Activated CD4-positive, alpha-beta memory T cell treated with anti-CD3 and anti-CD28 coated beads for 36 hours (primary cell): ENCODE measurements around the gene SNTG2. TPM values are rescaled to one million over a fixed set of nuclear protein-coding genes. Genes with fewer than 3 reads are reported as not detected.

ENCODE experiments used
- CTCF ChIA-PET: fragments of 350-600 bp; sonication (Branson Sonifier 250); formaldehyde crosslinking; loops from one replicate; lab custom pipeline; 2021; ENCODE audit warnings: antibody characterized with exemption, inconsistent platforms; lab: Charles Lee
- POLR2A ChIA-PET: fragments of 350-600 bp; sonication (Branson Sonifier 250); formaldehyde crosslinking; loops from one replicate; lab custom pipeline; 2021; ENCODE audit warnings: antibody characterized with exemption; lab: Charles Lee
- DNase-seq: peaks from one replicate; pipeline ENCODE4 v3.0.0-alpha.2; 2020
- H3K27ac Mint-ChIP-seq: one replicate; pipeline ENCODE4 v1.8.0; 2021; ENCODE audit warnings: mixed read lengths
- H3K27me3 Mint-ChIP-seq: one replicate; pipeline ENCODE4 v1.8.0; 2021; ENCODE audit warnings: mixed read lengths
- H3K36me3 Mint-ChIP-seq: one replicate; pipeline ENCODE4 v1.8.0; 2021; ENCODE audit warnings: mixed read lengths
- H3K4me1 Mint-ChIP-seq: one replicate; pipeline ENCODE4 v1.8.0; 2021; ENCODE audit warnings: low read depth, mixed read lengths
- H3K4me3 Mint-ChIP-seq: one replicate; pipeline ENCODE4 v1.8.0; 2021; ENCODE audit warnings: mild to moderate bottlenecking, mixed read lengths
- H3K9me3 Mint-ChIP-seq: one replicate; pipeline ENCODE4 v1.8.0; 2021; ENCODE audit warnings: mixed read lengths
- intact Hi-C: fragments of 100-400 bp; cut with micrococcal nuclease; formaldehyde crosslinking; loops from one replicate; pipeline ENCODE4 v1.15.1; 2023
- total RNA-seq, 2 experiments: library from RNA; stranded (reverse); gene quantifications; one replicate each; pipeline ENCODE4 v1.2.3, GENCODE V29; 2021

Gene SNTG2
- total RNA-seq, 2 experiments from 2014 or later = 0.67 to 0.94 TPM

DNA sequence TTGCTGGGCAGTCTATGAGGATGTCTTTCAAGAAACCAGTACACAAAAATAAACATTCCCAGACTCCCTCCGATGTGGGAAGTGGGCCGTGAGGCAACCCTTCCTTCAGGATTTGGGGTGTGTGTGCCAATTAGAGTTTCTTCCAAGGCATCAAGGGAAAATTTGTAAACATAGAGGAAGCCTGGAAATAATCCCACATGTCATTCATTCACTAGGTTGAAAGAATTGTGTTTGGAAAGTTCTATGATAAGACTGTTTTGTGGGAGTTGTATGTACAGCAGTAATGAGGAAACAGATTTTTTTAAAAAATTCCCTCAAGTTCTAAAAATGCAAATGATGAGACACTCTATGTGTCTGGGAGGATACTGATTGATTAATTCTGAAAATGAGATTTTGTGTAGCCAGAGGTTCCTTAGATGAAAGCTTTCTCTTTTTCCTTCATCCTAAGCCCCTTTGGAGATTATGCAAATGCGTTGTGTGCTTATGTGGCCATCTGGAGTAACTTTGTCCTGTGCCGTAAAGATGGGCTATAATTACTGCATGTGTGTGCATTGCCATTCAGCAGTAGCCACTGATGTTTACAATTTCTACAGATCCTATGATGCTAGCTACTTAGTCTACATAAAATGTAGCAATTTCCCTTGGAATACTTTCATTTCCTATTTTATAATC is 354.8 kb downstream of the SNTG2 start:
- no peak overlapping the region for H3K27ac Mint-ChIP-seq
- CTCF ChIA-PET = no interaction called here
- no peak for DNase-seq
- POLR2A ChIA-PET = no interaction called here
- H3K27me3 Mint-ChIP-seq = no peaks in the 10 kb centered on the region
- peaks cover 11% of the 10 kb centered on the region for H3K4me1 Mint-ChIP-seq
- H3K4me3 Mint-ChIP-seq = no peak overlapping the region
- H3K36me3 Mint-ChIP-seq = no peaks in the 10 kb centered on the region
- intact Hi-C loops = no loop called here
- H3K9me3 Mint-ChIP-seq = no peaks in the 10 kb centered on the region

DNA sequence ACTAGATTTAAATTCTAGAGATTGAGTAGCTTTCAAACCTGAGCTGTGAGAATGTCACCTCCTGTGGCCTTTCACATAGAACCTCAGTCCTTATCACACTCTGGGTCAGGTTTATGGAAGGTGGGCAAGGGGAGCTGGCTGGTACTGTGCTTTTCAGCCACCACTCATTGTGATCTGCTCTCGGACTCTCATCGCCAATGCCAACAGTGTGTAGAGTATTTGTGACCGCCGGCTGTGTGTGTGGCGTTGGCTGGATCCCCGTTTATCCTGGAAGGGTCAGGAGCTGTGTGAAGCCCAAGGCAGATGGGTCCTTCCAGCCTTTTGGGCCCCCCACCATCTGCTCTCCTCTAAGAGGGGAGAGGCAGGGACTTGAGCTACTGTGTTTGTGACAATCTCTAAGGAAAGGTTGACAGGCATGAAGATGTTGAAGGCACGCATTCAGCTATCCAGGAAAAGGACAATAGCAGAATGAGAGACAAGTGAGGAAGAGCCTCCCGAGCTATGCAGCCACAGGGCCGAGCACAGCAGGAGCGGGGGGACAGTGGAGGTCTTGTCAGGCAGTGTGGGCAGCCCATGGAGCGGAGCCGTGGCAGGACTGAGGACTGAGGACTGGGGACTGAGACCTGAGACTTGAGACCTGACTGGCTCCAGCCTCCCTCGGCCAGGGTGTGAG is 355.5 kb downstream of the SNTG2 start:
- DNase-seq = no peak
- no peaks in the 10 kb centered on the region for H3K27me3 Mint-ChIP-seq
- POLR2A ChIA-PET = no interaction called here
- CTCF ChIA-PET = no interaction called here
- no peak overlapping the region for H3K27ac Mint-ChIP-seq
- no peaks in the 10 kb centered on the region for H3K9me3 Mint-ChIP-seq
- intact Hi-C loops = no loop called here
- H3K36me3 Mint-ChIP-seq = no peaks in the 10 kb centered on the region
- no peak overlapping the region for H3K4me3 Mint-ChIP-seq
- peaks cover 11% of the 10 kb centered on the region for H3K4me1 Mint-ChIP-seq

DNA sequence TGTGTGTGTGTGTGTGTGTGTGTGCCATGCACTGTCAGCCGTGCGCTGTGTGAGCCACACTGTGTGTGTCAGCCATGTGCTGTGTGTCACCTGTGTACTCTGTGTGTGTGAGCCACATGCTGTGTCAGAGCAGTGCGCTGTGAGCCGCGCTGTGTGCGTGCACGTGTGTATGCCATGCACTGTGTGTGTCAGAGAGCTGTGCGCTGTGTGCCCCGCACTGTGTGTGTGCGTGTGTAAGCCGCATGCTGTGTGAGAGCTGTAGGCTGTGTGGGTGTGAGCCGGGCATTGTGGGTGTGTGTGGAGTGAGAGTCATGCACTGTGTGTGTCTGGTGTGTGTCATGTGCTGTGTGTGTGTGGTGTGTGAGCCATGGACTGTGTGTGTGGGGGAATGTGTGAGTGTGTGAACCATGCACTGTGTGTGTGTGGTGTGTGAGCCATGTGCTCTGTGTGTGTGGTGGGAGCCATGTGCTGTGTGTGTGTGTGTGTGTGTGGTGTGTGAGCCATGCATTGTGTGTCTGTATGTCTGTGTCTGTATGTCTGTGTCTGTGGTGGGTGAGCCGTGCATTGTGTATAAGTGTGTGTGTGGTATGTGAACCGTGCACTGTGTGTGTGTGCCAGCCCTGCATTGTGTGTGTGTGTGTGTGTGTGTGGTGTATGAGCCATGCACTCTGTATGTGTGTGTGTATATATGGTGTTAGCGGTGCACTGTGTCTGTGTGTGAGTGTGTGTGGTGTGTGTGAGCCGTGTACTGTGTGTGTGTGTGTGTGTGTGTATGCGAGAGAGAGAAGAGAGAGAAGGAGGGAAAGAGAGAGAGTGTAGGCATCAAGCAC is 356.3 kb downstream of the SNTG2 start:
- Mint-ChIP-seq H3K27ac (no peak overlapping the region), H3K36me3 (no peaks in the 10 kb centered on the region), H3K27me3 (no peaks in the 10 kb centered on the region), H3K4me3 (no peak overlapping the region), H3K9me3 (no peaks in the 10 kb centered on the region), H3K4me1 (peaks cover 11% of the 10 kb centered on the region)
- ChIA-PET POLR2A (no interaction called here), CTCF (no interaction called here)
- intact Hi-C loops = no loop called here
- DNase-seq = no peak

DNA sequence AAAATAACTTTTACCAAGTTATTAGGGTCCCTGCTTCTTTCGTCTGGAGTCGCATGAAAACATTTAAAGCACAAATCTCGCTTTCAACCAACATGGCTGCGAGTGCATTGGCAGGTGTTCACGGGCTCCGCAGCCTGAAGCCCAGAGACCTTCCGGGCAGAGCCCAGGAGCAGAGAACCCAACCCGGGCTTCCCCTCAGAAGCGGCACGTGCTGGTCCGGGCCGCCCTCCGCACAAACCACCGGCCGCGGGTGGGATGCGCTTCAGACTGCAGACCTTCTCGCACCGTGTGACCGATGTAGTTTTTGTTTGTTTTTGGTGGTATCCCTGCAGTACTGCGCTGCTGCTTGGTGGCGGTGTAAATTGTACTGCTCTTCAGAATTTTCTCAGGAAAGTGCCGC is 357.0 kb downstream of the SNTG2 start:
- no peaks in the 10 kb centered on the region for H3K36me3 Mint-ChIP-seq
- peaks cover 6% of the 10 kb centered on the region for H3K4me1 Mint-ChIP-seq
- no peaks in the 10 kb centered on the region for H3K27me3 Mint-ChIP-seq
- H3K4me3 Mint-ChIP-seq = no peak overlapping the region
- POLR2A ChIA-PET = no interaction called here
- CTCF ChIA-PET = no interaction called here
- no peaks in the 10 kb centered on the region for H3K9me3 Mint-ChIP-seq
- DNase-seq = no peak
- intact Hi-C loops = no loop called here
- H3K27ac Mint-ChIP-seq = no peak overlapping the region

DNA sequence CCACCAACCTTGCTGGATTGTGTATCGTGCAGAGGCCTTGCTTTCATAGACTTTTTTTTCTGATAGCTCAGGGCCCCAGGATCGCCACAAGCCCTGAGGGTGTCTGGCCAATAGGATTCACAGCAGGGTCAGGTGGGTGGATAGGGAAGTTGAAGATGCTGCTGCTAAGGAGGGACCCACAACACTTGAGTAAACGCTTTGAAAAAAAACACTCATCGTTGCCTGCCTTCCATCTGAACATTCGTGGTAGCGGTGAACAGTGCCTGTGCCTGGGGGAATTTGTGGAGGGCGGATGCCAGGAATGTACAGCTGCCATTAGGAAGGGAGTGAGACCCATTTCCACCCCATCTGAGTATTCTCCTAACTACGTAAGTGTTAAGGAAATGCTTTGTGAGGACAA is 358.0 kb downstream of the SNTG2 start:
- H3K27me3 Mint-ChIP-seq = no peaks in the 10 kb centered on the region
- no peak overlapping the region for H3K4me3 Mint-ChIP-seq
- no peak overlapping the region for H3K27ac Mint-ChIP-seq
- no peaks in the 10 kb centered on the region for H3K4me1 Mint-ChIP-seq
- no peaks in the 10 kb centered on the region for H3K9me3 Mint-ChIP-seq
- DNase-seq = no peak
- POLR2A ChIA-PET = no interaction called here
- intact Hi-C loops = no loop called here
- H3K36me3 Mint-ChIP-seq = no peaks in the 10 kb centered on the region
- CTCF ChIA-PET = no interaction called here

DNA sequence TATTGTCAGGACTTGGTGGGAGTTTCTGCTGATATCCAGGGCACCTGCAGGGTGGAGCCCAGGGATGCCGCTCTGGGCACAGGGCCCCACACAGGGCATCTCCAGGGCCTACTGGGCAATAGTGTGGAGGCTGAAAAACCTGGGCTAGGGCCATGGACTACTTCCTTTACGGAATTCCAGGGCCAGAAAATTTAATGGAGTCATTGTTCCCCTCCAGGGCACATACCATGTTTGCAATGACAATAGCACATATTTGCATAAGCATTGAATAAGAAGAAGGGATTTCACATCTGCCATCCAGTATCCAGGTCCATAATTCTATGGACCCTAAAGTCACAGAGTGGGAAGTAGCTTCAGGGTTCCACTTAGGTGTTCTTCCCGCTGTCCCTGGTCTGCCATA is 358.9 kb downstream of the SNTG2 start:
- Mint-ChIP-seq H3K36me3 (no peaks in the 10 kb centered on the region), H3K27me3 (no peaks in the 10 kb centered on the region), H3K4me1 (no peaks in the 10 kb centered on the region), H3K9me3 (no peaks in the 10 kb centered on the region), H3K4me3 (no peak overlapping the region), H3K27ac (no peak overlapping the region)
- CTCF ChIA-PET = no interaction called here
- intact Hi-C loops = no loop called here
- DNase-seq = no peak
- POLR2A ChIA-PET = no interaction called here

DNA sequence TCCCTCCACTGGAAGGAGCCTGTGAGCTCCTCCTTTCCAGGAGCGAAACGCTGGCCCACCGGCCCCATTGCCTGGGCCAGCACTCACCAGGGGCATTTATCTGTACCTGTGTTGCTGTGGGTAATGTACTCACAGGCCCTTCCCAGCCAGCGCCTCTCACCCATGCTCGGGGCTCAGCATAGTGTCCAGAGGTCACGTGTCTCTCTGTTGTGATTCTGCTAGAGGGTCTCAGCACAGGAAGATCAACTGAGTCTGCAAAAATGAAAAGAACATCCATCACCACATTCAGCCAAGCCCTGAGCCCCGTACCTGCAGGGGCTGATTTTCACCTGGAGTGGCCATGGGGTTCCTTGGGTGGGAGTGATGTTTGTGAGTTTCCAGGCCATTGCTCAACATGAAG is 359.6 kb downstream of the SNTG2 start:
- intact Hi-C loops = no loop called here
- no peak for DNase-seq
- Mint-ChIP-seq H3K9me3 (no peaks in the 10 kb centered on the region), H3K27ac (no peak overlapping the region), H3K4me3 (no peak overlapping the region), H3K4me1 (no peaks in the 10 kb centered on the region), H3K27me3 (no peaks in the 10 kb centered on the region), H3K36me3 (no peaks in the 10 kb centered on the region)
- ChIA-PET POLR2A (no interaction called here), CTCF (no interaction called here)

DNA sequence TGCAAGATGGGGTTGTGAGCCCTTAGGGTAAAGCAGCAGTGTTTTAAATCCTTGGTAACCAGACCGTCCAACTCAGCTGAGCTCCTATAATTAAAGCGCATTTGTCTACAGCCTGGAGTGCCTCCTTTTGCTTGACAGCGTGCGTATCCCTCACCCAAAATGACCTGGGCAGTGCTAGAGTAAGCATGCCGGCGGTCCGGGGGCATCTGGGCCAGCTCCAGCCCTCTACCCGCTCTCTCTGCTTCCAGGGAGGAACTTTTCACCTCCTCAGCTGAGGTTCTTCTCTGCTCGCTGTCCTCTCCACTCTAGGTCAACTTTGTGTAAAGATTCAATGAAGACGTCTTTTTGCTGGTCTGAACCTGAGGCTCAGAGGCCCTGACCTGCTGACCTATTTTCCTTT is 360.2 kb downstream of the SNTG2 start:
- Mint-ChIP-seq H3K4me3 (no peak overlapping the region), H3K27me3 (no peaks in the 10 kb centered on the region), H3K4me1 (no peaks in the 10 kb centered on the region), H3K36me3 (no peaks in the 10 kb centered on the region), H3K27ac (no peak overlapping the region), H3K9me3 (no peaks in the 10 kb centered on the region)
- ChIA-PET POLR2A (no interaction called here), CTCF (no interaction called here)
- intact Hi-C loops = no loop called here
- DNase-seq = no peak

DNA sequence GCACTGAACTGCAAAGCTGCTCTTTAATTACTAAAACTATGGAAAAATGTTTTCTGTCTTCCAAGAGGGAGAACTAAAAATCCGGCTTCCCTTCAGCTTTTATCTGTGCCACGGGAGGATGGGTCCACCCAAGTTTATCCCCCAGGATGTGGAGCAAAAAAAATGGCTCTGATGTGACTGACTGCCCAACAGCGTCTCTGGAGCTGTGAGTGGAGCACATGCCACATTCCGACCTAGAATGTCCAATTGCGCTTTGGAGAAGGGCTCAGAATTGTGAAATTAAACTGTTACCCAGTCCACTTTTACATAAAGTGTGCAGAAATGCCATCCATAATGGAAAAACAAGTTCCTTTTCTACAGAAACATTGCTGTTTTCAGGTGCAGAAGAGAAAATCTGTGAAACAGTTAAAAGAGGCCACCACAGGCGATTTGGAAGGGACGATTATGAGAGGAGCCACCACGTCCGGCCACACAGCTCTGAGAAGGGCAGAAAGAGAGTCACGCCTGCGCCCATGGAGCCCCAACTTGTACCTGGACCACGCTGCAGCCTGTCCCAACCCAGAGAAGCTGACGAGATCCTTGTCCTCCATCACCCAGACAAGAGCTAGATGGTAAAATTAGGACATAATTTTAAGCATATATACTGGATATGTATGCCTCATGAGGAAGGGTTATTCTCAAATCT is 362.7 kb downstream of the SNTG2 start:
- Mint-ChIP-seq H3K4me1 (no peaks in the 10 kb centered on the region), H3K27me3 (no peaks in the 10 kb centered on the region), H3K36me3 (no peaks in the 10 kb centered on the region), H3K4me3 (no peak overlapping the region), H3K27ac (no peak overlapping the region), H3K9me3 (no peaks in the 10 kb centered on the region)
- ChIA-PET CTCF (no interaction called here), POLR2A (no interaction called here)
- no peak for DNase-seq
- intact Hi-C loops = no loop called here

DNA sequence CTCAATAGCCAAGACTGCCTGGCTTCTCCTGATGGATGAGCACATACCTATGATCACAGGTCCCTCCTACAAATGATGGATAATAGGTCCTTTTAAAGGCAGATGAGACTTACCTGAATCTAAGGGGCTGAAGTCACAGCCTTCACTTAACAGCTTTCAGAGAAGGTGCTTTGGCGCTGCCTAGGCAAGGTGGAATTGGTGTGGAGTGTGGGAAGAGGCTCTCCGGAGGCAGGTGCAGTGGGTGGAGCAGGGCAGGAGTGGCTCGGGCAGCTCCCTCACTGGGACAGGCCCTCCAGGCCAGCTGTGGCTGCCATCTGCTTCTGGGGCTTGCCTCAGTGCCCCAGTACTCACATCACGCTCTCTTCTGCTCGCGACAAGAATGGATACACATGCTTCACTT is 363.6 kb downstream of the SNTG2 start:
- Mint-ChIP-seq H3K4me3 (no peak overlapping the region), H3K9me3 (no peaks in the 10 kb centered on the region), H3K4me1 (no peaks in the 10 kb centered on the region), H3K27me3 (no peaks in the 10 kb centered on the region), H3K27ac (no peak overlapping the region), H3K36me3 (no peaks in the 10 kb centered on the region)
- DNase-seq = no peak
- ChIA-PET CTCF (no interaction called here), POLR2A (no interaction called here)
- intact Hi-C loops = no loop called here

DNA sequence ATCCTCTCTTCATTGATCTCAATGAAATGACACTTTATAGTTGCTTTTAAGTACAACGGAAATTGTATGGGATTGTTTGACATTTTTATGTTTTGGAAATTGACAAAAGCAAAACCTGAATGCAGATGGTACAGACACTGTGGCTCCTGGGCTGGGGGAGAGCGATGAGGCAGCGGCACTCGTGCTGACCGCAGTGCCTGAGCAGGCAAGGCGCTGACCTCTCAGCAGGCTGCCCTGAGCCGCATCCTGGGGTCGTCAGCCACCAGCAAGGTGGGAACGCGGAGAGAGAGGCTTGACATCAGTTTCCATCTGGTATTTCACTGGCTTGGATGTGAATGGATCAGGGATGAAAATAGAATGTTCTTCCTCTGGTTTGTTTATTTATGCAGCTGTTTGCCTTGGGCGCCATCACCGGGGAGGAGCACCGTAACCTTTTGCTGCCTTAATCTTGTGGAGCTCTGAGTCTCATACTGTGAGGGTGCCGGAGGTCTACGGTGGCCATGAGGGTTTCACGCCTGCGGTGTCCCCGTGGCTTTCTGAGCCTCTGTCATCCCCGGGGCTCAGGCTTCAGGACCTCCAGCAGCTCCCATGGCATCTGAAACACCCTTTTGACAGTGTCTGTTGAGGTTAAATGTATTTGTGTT is 367.8 kb downstream of the SNTG2 start:
- Mint-ChIP-seq H3K36me3 (no peaks in the 10 kb centered on the region), H3K4me1 (no peaks in the 10 kb centered on the region), H3K4me3 (no peak overlapping the region), H3K27me3 (no peaks in the 10 kb centered on the region), H3K27ac (no peak overlapping the region), H3K9me3 (no peaks in the 10 kb centered on the region)
- no peak for DNase-seq
- ChIA-PET CTCF (no interaction called here), POLR2A (no interaction called here)
- intact Hi-C loops = no loop called here

DNA sequence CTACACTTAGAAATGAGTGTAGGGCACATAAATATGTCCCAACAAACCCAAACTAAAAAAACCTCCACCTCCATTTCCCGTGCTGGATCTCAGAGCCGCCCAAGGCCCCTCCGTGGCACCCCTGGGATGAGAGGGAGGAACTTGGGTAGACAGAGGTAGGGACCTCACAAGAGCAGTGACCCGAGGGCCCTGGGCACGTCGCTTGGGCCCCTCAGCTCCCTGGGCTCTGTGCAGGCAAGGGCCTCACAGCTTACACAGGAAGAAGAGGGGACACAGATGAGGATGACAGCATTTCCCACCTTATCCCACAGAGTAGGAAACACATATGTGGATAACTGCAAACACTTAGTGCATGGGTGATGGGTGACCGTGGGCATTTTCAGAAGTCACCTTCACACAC is 368.7 kb downstream of the SNTG2 start:
- Mint-ChIP-seq H3K36me3 (no peaks in the 10 kb centered on the region), H3K27ac (no peak overlapping the region), H3K9me3 (no peaks in the 10 kb centered on the region), H3K4me1 (no peaks in the 10 kb centered on the region), H3K27me3 (no peaks in the 10 kb centered on the region), H3K4me3 (no peak overlapping the region)
- CTCF ChIA-PET = no interaction called here
- intact Hi-C loops = no loop called here
- no peak for DNase-seq
- POLR2A ChIA-PET = no interaction called here
